ENCODE measurements around the gene PDE4DIP.
"Not testable (repeated sequence)": the region's sequence is repeated elsewhere in the genome, so short reads cannot be mapped to it uniquely, and the experiment has no call there.

PDE4DIP gene

DNA sequence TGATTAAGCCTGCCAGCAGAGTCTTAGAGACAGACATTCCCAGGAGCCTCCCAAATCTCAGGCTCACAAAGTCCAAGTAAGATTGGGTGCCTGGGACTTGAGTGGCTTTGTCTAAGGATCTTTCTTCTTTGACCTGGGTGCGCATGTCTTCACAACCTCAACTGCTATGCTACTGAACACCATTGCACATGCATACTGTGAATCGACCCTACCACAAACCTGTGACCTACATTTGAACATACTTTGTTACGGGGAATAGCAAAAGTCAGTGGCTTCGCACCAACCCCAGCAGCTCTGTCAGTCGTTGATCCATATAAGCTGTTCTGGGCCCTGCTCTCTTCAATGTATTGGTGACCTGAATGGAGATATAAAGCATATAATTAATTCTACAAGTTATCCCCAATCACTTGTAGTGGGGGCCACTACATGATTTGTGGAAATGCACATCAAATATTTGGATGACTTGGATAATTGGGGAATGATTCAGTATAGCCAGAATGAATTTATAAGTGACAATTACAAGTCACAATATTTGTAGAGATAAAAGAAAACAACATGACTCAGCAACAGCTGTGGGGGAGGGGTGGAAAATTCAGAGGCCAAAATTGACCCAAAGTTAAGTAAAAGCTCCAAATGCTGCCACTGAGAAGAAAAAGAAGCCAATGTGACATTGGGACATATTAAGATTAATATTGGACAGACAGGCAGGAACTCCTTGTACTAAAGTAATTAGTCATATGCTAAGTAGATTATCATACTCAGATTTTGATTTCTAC lies 152.4 kb downstream of the PDE4DIP start:
- DNase-seq (ENCODE audit: low read depth in 1 of 2, low spot score in 1 of 2); in situ Hi-C loops (cut with HindIII; ENCODE audit: low pct_unique_long_range_greater_than_20kb, low sequenced_read_pairs): not testable (repeated sequence)

DNA sequence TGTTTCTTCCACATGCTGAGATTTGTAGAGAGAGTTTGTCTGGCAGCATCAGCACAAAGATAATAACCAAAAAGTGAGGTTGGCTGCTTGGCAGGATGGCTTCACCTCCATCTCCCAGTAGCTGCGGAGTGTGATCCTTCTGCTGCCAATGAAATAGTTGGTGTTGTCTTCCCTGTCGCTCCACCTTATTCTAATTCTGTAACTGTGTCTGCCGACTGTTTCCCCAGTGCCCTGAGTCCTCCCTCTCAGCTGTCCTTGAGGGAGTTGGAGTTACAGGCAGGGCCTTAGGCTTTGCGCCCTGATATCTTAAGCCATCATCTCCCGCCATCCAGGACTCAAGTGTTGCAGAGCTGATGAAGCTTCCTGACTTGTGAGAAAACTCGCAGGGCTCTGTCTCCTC lies 153.2 kb downstream of the PDE4DIP start:
- DNase-seq (ENCODE audit: low read depth in 1 of 2, low spot score in 1 of 2); in situ Hi-C loops (cut with HindIII; ENCODE audit: low pct_unique_long_range_greater_than_20kb, low sequenced_read_pairs): not testable (repeated sequence)

DNA sequence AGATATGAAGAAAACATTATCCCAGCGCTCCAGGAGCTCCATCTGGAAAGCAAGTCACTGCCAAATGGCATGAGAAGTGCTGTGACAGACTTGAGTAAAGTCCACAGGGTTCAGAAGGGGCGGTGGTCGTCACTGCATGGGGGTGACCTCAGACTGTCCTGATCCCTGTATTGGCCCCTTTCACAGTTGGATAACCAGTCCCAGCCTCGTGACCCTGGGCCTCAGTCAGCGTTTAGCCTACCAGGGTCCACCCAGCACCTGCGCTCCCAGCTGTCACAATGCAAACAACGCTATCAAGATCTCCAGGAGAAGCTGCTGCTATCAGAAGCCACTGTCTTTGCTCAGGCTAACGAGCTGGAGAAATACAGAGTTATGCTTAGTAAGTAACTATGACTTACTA lies 158.4 kb downstream of the PDE4DIP start:
- DNase-seq (ENCODE audit: low read depth in 1 of 2, low spot score in 1 of 2); in situ Hi-C loops (cut with HindIII; ENCODE audit: low pct_unique_long_range_greater_than_20kb, low sequenced_read_pairs): not testable (repeated sequence)

DNA sequence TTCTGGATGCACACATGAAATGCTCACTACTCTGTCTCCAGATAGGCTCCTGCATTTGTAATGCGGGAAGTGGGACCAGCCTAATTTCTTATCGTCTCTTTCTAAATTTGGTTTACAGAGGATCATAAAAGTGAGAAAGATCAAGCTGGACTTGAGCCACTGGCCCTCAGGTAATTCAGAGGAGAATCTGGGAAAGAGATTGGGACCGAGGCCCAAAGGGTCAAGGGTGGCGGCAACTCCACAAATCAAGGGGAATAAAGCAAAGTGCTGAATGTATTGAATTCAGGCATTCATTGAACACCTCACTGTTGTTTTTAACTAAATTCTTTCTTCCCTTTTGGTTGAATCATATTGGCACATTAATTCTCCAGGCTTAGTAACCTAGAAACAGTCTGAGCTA lies 164.1 kb downstream of the PDE4DIP start:
- in situ Hi-C loops (cut with HindIII; ENCODE audit: low pct_unique_long_range_greater_than_20kb, low sequenced_read_pairs) = not testable (repeated sequence)

DNA sequence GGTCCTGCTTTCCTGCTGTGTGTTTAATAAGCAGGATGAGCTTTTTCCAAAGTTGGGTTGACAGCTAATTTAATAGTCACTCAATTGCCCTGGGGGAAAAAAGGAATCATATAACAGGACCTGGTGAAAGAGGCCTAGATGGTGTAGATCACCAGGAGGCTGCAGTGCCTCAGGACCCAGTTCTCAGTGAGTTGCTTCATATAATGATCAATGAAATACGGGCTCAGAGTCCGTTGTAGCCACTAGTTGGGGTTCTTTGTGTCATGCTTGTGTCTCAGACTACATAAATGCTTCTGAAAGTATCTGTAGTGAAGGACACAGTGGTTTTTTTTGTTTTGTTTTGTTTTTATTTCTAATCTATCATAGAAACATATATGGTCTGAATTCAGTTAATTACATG lies 164.5 kb downstream of the PDE4DIP start:
- DNase-seq (ENCODE audit: low read depth in 1 of 2, low spot score in 1 of 2); in situ Hi-C loops (cut with HindIII; ENCODE audit: low pct_unique_long_range_greater_than_20kb, low sequenced_read_pairs): not testable (repeated sequence)

More for the DNA sequence above, 164.1 kb downstream of the PDE4DIP start:
- not testable (repeated sequence) for DNase-seq (ENCODE audit: low read depth in 1 of 2, low spot score in 1 of 2)

DNA sequence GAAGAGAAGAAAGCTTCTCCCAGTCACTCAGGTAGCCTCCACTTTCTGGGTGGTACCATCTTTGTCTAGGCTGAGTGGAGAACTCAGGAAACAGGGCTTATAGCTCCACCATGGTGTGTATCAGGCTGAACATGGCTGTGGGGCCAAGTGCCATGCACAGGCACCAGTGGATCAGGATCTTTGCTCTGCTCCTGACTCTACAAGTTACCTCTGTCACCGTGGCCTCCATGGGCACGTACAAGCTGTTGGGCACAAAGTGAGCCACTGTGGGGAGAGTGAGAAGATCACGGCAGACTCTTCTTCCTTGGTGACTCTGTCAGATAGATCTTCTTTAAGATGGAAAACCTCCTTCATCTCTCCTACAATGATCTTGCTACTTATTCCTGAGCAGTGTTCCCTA lies 165.5 kb downstream of the PDE4DIP start:
- DNase-seq (ENCODE audit: low read depth in 1 of 2, low spot score in 1 of 2); in situ Hi-C loops (cut with HindIII; ENCODE audit: low pct_unique_long_range_greater_than_20kb, low sequenced_read_pairs): not testable (repeated sequence)

DNA sequence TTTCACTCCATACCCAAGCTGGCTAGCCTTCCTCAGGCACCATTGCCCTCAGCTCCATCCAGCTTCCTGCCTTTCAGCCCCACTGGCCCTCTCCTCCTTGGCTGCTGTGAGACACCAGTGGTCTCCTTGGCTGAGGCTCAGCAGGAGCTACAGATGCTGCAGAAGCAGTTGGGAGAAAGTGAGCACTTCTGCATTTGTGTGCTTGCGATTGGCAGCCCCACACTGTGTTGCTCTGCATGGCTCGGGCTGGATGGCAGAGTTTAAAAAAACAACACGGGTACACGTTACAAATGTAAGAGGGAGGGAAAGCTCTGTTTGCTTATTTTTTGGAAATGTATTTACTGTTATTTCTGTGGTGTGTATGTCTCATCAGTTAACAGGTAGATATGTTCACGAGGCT lies 168.4 kb downstream of the PDE4DIP start:
- in situ Hi-C loops (cut with HindIII; ENCODE audit: low pct_unique_long_range_greater_than_20kb, low sequenced_read_pairs); DNase-seq (ENCODE audit: low read depth in 1 of 2, low spot score in 1 of 2): not testable (repeated sequence)

DNA sequence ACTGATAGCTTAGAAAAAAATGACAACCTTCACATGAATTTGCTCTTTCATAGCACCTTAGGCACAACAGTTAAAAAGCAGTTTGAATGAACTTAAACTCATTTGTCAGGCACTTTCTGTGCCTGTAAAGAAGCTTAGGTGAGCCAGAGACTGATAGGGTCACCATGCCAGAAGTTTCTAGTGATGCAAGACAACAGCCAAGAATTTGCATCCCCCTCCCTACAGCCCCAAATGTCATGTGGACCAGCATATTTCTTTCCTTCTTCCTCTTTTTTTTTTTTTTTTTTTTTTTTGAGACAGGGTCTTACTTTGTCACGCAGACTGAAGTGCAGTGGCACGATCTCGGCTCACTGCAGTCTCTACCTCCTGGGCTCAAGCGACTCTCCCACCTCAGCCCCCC lies 169.3 kb downstream of the PDE4DIP start:
- in situ Hi-C loops (cut with HindIII; ENCODE audit: low pct_unique_long_range_greater_than_20kb, low sequenced_read_pairs); DNase-seq (ENCODE audit: low read depth in 1 of 2, low spot score in 1 of 2): not testable (repeated sequence)

DNA sequence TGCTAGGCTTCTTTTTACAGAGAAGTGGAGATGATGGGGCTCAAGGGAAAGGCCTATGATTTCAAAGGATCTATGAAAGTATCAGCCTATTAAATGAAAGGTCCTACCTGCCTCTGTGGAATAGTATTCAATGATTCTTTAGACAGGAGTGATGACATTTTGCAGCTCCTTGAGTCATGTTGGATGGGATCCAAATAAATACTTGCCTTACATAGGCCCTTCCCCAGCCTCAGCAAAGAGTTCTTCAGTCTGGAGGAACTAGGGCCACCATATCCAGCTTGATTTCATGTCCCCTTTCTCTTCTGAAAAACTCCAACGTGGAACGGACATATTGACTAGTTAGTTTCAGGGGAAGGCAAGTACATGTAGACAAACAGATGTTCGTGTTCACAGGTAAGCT lies 171.3 kb downstream of the PDE4DIP start:
- DNase-seq (ENCODE audit: low read depth in 1 of 2, low spot score in 1 of 2); in situ Hi-C loops (cut with HindIII; ENCODE audit: low pct_unique_long_range_greater_than_20kb, low sequenced_read_pairs): not testable (repeated sequence)

DNA sequence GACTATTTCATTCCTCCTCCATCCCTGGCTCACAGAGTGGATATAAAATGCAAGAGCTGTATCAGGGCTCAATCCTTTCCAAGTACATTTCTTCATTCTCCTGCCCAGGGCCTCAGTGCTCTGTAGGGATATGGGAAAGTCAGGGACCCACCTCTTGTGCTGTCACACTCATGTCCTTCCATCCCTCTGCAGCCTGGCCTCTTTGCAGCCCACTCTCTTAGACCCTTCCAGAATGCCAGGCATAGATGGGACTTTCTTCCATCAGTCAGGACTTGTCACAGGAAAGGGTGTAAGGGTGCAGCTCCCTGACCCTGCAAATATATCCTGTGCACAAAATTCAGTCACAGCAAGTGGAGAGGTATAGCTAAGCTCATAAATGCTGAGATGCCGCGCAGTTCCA lies 172.4 kb downstream of the PDE4DIP start:
- in situ Hi-C loops (cut with HindIII; ENCODE audit: low pct_unique_long_range_greater_than_20kb, low sequenced_read_pairs); DNase-seq (ENCODE audit: low read depth in 1 of 2, low spot score in 1 of 2): not testable (repeated sequence)

DNA sequence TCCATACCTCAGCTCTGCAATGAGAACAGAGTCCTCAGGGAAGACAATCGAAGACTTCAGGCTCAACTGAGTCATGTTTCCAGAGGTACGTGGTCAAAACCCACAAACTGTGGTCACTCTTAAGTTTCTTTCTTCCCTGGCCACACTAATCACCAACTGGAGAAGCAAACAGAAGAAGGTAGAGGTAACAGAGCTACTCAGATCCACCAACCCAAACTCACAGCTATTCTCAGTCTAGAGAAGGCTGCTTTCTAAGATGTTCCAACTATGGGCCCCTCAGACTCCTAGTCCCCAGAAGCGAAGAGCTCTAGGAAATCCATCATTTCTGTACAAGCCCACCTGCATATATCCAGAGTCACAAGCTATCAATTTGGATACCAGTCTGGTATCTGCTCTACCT lies 174.3 kb downstream of the PDE4DIP start:
- DNase-seq (ENCODE audit: low read depth in 1 of 2, low spot score in 1 of 2); in situ Hi-C loops (cut with HindIII; ENCODE audit: low pct_unique_long_range_greater_than_20kb, low sequenced_read_pairs): not testable (repeated sequence)

DNA sequence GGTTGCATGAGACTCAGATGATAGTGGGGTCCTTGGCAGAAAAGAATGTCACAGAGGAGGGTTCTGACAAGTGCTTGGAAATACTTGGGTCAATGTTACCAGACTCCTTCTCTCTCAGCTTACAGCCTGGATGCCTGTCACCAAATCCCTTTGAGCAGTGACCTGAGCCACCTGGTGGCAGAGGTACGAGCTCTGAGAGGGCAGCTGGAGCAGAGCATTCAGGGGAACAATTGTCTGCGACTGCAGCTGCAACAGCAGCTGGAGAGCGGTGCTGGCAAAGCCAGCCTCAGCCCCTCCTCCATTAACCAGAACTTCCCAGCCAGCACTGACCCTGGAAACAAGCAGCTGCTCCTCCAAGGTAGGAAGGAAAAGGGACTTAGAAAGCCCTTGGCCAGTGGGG lies 180.1 kb downstream of the PDE4DIP start:
- in situ Hi-C loops (cut with HindIII; ENCODE audit: low pct_unique_long_range_greater_than_20kb, low sequenced_read_pairs); DNase-seq (ENCODE audit: low read depth in 1 of 2, low spot score in 1 of 2): not testable (repeated sequence)

DNA sequence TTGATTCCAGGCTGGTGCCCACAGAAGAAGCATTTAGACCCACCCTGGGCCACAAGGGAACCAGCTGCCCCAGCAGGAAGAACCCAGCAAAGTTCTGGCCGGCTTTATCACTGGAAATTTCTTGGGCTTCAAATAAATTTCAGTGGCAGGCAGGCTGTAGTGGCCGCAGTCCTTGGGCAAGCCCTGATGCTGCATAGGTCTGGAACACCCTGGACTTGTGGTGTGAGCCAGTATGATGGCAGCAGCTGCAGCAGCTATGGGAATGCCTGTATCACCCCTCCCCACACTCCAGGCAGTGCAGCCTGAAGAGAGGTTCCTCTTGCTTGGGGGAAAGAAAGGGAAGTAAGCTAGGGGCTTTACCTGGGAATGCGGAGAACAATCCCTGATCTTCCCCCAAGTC lies 189.7 kb downstream of the PDE4DIP start:
- DNase-seq (ENCODE audit: low read depth in 1 of 2, low spot score in 1 of 2); in situ Hi-C loops (cut with HindIII; ENCODE audit: low pct_unique_long_range_greater_than_20kb, low sequenced_read_pairs): not testable (repeated sequence)

DNA sequence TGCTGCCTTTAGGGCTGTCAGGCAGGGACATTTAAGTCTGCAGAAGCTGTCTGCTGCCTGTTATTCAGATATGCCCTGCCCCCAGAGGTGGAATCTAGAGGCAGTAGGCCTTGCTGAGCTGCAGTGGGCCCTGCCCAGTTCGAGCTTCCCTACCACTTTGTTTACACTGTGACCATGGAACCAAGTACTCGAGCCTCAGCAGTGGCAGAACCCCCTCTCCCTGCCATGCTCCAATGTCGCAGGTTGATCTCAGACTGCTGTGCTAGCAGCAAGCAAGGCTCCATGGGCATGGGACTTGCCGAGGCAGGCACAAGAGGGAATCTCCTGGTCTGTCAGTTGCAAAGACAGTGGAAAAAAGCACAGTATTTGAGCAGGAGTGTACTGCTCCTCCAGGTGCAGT lies 198.8 kb downstream of the PDE4DIP start:
- DNase-seq (ENCODE audit: low read depth in 1 of 2, low spot score in 1 of 2); in situ Hi-C loops (cut with HindIII; ENCODE audit: low pct_unique_long_range_greater_than_20kb, low sequenced_read_pairs): not testable (repeated sequence)

DNA sequence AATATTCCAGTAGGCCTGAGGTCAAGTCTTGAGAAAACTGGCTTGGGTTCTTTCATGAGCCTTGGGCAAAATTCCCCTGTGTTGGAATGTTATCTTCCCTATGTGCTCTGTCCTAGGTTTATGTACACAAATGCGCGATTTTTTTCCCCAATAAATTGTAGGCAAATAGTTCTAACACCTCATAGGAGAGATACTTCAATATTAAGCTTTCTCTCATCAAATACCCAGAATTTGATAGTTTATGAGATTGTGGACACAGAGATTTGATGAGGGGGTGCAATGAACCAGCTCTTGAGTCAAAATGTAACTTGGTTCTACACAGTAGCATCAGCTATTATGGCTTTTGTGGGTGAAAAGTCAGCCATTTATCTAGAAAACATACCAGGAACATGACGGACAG lies 220.4 kb downstream of the PDE4DIP start:
- peak in 1 of 2 experiments; percentile 62 for DNase-seq (ENCODE audit: low read depth in 1 of 2, low spot score in 1 of 2)
- in situ Hi-C loops (cut with HindIII; ENCODE audit: low pct_unique_long_range_greater_than_20kb, low sequenced_read_pairs) = not testable (repeated sequence)

DNA sequence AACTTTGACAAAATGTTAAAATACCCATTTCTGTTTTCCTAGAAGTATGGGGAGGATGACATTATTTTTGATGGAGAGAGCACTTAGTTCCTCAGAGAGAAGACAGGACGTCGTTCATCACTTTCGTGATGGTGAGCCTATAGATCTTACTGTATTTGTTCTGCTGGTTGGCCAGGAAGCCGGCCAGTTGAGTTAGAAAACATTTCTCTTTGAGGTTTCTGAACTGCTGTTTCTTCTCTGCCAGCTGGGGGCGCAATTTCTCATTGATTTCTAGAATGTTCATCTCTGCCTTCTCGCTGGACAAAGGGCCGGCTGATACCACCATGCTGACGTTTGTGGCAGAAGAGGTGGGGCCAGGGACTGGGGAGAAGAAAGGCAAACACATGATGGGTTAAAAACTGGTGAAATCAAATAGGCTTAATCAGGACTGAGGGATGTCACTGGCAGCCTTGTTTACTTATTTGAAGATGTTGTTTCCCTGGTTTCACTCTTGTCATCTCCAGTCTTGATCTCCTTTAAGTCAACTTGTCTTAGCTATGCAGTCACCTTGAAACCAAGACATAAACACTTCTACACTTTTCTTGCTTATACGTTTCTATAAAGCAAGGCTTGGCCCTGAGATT lies 231.4 kb downstream of the PDE4DIP start:
- in situ Hi-C loops (cut with HindIII; ENCODE audit: low pct_unique_long_range_greater_than_20kb, low sequenced_read_pairs); DNase-seq (ENCODE audit: low read depth in 1 of 2, low spot score in 1 of 2): not testable (repeated sequence)

Measured in T47D (cell line).